Glomerular visceral epithelial cell (primary cell): ENCODE data around the gene MGLL.

Source experiments
- DNase-seq: peaks from one replicate; pipeline ENCODE4 v3.0.0-alpha.2; 2016; ENCODE audit errors: extremely low spot score

The MGLL gene

DNA sequence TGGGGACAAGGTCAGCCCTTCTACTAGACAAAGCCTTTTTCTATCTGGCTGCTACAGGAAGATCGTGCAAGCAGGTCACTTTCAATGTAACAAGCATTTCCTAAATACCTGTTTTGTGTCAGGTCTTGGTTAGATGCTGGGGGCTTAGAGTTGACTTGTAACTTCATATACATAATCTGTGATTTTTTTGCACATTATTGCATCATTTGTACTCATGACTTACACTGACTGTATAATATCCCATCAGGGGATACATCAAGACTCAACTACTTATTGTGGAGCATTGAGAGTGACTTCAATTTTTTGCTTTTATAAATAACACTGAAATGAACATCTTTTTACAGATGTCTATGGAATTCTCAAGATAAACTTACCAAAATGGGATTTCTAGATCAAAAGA is 80.6 kb downstream of the MGLL start:
- no peak for DNase-seq

- DNase-seq = no peak
Observed at GRCh38 chr3:127741246-127741645, 81.1 kb downstream of the MGLL start.

DNA sequence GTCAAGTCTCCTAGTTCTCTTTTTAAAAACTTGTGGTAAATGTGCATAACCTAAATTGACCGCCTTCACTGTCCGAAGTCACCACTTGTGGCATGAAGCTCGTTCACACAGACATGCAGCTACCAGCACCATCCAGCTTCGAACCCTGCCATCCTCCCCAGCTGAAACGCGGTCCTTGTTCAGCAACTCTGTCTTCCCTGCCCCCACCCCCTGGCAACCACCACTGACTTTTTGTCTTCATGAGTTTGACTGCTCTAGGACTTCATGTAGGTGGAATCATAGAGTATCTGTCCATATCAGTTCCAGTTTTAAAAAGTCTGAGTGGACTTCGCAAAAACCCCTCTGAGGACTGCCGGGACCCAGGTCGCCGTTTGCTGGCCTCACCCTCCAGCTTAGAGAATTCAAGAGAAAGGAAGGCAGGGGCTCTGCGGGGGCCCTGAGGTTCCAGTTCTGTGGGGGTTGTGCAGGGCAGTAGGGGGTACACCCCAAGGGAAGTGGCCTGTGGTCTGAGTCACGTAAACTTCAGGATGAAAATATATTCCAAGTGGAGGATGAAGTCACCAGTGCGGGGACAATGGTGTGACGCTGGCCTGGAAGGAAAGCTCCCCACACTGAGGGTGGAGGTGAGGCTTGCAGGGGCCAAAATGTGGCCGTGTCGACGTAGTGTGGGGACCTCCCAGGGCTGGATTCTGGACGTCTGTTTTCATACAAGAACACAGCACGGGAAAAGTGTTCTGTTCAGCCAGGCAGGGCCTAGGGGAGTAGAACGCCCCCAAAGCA is 82.0 kb downstream of the MGLL start:
- DNase-seq = peak; percentile 36

DNA sequence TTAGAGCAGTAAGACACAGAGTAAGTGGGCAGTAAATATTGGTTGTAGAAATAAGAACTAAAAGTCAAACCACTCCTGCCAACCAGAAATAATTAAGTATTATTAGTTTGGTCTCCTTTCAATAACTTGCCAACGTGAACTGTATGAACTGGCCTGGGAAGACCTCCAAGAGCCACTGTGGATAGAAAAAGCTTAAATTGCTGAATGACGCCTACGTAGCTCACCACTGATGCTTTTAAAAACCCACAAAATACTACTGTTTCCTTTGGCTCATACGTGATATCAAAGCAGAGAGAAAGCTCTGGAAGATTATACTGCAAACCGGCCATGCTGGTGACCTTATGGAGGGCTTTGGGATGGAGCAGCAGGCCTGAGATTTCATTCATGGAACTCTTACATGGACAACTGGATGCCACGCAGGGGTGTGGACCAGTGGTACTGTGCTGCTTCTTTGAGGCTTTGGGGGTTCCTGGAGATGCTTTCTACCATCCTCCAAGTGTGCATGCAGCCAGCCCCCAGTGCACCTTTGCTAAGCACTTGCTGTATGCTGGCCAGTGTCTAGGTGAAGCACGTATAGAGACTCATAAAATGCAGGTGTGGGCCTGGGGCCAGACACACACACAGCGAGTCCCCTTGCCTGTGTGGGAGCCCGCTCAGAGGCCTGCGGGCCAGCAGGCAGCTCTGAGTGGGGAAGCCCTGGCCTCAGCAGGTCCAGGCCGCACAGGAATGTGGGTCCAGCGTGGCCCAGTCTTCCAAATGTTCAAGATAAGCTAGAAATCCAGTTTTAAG is 82.8 kb downstream of the MGLL start:
- no peak for DNase-seq

DNA sequence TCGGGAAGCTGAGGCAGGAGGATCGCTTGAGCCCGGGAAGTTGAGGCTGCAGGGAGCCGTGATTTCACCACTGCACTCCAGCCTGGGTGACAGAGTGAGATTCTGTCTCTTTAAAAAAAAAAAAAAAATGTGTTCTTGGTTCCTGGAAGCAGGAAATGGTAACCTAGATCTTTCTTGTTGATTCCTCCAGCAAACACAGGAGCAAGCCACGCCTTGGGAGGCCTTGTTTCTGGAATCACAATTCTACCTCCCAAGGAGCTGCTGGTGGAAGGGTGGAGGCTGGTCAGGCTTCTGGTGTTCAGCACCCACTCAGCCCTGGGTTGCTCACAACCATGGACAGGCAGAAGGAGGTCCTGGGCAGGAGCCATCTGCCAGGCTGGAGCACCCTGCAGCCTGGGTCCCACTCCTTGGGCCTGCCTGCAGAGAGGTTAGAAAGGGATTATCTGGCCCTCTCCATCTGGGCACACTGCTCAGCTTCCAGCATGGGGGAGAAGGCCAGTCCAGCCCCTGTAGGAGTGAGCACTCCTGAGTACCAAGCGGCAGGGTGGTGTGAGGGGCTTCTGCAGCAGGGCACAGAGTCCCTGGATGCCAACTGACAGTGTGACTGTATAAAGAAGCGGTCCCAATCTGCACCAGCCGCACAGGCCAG is 84.0 kb downstream of the MGLL start:
- peak; percentile 78 for DNase-seq

GRCh38 chr3:127736801-127737539 is 85.3 kb downstream of the MGLL start:
- DNase-seq = no peak

- peak; percentile 83 for DNase-seq
Observed at GRCh38 chr3:127735767-127736693, 86.3 kb downstream of the MGLL start.

DNA sequence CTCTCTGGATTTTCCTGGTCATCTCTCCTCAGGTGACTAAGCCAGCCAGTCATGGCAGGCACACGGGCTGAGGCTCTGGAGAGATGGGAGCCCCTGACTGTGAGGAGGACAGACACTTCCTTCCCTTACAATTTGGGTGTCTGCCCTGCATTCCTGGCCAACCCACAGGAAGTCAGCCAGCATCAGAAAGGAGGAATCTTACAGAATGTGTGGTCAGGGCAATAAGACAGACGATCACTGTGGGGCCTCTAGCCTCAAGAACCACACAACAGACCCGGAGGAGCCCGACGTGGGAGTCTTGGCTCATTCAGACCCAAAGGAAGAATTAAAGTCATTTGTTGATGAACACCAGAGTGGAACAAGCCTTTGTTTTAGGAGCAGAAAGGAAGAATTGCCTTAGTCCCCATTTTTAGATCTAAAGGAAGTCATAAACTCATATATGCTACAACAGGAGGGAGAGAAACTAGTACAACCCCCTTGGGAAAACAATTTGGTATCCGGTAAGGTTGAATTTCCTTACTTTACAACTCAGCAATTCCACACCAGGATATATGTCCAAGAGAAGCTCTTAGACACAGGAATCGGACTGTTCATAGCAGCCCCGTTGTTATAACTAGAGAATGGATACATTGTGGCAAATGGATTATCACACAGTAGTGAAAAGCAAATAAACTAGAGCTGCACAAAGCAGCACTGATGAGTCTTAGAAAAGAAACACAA is 87.4 kb downstream of the MGLL start:
- peak; percentile 97 for DNase-seq

GRCh38 chr3:127734181-127734720 is 88.1 kb downstream of the MGLL start:
- DNase-seq = no peak

- no peak for DNase-seq
Observed at GRCh38 chr3:127733781-127734180, 88.5 kb downstream of the MGLL start.

GRCh38 chr3:127732879-127733350 is 89.4 kb downstream of the MGLL start:
- no peak for DNase-seq

GRCh38 chr3:127732303-127732702 is 90.0 kb downstream of the MGLL start:
- no peak for DNase-seq

GRCh38 chr3:127731546-127732289 is 90.6 kb downstream of the MGLL start:
- no peak for DNase-seq

DNA sequence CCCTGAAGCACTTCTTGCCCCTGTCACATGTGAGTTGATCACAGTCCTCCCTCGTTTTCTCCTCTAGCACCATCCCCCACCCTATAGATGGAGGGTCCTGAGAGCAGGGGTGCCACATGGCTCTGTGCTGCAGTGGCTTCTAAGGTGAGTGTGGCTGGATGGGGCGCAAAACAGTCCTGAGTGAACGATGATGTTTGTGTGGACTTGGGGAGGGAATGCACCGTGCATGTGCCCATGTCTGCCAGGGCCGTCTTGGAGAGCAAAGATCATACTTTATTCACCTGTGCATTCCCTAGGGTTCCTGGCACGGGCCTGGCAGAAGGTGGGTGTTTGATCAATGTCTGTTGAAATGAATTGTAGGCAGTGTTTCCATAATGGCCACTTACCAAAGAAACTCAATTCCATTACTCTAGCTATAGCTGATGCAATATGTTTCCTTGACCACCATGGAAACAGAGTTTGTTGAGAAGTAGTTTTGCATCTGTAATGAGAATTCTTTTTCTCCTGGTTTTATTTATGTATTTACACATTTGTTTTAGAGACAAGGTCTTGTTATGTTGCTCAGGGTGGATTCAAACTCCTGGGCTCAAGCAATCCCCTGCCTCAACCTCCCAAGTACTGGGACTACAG is 91.5 kb downstream of the MGLL start:
- no peak for DNase-seq

- DNase-seq = no peak
Observed at GRCh38 chr3:127730171-127730570, 92.1 kb downstream of the MGLL start.

GRCh38 chr3:127729556-127730056 is 92.7 kb downstream of the MGLL start:
- DNase-seq = no peak

DNA sequence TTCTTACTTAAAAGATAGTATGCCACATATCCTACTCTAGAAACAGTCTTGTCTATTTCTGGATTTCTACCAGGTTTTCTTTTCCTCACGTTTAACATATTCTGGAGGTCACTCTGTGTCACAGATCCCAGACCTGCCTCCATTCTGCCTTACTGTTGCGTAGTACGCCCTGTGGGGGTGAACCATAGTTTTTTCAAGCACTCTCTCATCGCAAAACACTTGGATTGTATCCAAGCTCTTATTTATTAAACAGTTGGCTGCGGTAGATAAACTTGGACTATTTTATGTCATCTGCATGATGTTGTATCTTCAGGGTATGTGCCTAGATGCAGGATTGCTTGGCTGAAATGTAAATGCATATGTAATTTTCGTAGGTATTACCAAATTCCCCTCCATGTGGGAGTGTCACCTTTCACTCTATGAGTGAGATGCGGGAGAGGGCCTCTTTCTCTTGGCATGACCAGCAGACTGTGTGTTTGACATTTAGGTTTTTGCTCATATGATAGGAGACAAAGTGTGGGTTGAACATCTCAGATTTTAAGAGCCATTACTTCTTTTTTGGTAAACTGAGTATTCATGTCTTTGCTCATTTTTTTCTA is 93.8 kb downstream of the MGLL start:
- DNase-seq = no peak

DNA sequence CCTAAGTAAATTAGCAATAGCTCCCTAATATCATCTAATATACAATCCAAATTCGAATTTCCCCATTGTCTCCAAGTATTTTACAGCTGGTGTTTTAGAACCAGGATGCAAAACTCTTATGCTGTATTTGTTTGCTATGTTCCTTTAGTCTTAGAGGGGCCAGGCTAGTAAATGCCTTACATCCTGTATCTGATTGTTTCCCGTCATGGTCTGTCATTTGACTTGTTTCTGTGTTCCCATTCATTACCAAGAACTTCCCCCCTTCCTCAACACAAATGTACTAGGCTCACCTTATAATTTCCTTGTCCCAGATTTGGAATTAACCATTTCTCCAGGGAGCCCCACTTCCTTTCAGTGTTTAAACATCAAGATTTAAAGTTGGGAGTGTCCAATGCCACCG is 95.4 kb downstream of the MGLL start:
- no peak for DNase-seq
